Forelimb muscle (tissue), 1 donor: Measurements from ENCODE around the gene ZHX3. TPM values are rescaled to one million over a fixed set of nuclear protein-coding genes. Genes with fewer than 3 reads are reported as not detected.

Experiments
- DNase-seq: peaks from one replicate; pipeline ENCODE4 v3.0.0-alpha.2; 2013; ENCODE audit warnings: low read depth
- polyA plus RNA-seq: library from polyadenylated mRNA; unstranded; fragments of 120-200 nt; gene quantifications from one replicate; pipeline ENCODE4 v1.2.1, GENCODE V29; 2013; ENCODE audit not compliant: insufficient read length

The ZHX3 gene
- polyA plus RNA-seq, 1 donor: 8.3 TPM

DNA sequence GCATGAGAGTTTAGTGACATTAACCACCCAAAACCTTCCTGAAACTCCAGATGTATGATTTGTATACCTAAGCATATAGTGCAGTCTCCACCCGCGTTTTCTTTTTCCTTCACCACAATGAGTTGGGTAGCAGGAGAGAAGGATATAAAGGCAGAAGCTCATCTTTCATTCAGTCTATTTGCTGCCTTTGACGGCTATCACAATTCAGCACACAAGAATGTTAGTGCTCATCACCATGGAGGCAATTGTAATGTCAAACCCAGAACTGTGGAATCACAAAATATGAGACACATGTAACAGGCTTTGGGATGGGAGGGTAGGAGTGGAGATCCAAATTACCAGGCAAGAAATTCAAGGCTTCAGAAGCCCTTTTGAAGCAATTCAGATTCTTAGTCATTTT lies 17.6 kb downstream of the ZHX3 start:
- no peak for DNase-seq

DNA sequence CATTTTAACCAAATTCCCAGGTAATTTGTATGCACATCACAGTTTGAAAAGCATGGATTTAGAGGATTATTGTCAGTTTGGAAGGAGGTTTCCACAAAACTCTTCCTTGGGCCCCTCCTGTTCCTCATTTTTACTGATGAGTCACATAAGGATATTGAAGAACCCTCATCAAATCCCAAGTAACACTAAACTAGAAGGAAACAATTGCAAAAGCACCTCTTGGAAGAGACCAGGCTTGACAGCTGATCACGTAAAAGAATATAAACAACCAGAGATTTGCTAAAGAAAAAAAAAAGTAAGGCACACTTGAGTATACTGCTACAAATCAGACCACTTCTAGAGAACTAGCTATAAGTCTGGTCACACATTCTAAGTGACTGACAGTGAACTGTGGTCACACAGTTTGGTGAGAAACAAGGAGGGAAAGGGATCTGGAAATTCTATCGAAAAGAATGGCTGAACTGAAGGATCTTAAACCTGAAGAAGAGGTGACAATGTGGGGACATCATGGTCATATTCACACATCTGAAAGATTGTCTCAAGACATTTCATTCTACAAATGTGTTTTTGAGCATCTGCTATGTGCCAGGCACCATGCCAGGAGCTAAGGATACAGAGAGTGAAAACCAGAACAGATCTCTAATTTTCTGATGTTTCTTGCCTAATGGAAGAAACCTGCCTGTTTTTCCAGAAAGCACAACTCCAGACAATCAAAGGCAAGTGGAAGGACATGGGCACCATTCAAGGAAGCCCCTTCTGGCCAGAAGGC lies 24.1 kb downstream of the ZHX3 start:
- no peak for DNase-seq

DNA sequence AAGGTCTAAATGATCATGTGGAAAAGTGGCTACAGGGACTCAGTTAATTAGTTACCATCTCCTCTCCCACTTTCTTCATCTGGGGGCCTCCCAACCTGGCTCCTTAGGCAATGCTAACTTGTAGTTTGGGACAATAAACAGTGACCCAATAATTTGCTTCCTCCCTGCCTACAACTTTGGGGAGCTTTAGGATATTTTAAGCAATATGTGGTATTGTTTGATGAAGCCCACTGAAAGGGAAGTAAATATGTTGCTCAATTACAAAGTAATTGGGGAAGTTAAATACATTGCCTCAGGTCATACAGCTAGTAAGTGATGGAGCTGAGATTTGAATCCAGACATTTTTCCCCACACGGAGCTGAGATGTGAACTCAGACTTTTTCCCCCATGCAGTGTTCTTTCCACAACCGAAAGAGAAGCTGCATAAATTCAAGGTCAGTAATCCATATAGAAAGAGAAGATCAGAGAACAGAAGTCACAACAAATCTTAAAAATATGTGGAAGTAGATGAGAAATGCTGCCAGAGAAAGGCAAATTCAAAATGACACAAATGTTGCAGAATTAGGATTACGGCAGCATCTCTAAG lies 26.6 kb downstream of the ZHX3 start:
- no peak for DNase-seq

DNA sequence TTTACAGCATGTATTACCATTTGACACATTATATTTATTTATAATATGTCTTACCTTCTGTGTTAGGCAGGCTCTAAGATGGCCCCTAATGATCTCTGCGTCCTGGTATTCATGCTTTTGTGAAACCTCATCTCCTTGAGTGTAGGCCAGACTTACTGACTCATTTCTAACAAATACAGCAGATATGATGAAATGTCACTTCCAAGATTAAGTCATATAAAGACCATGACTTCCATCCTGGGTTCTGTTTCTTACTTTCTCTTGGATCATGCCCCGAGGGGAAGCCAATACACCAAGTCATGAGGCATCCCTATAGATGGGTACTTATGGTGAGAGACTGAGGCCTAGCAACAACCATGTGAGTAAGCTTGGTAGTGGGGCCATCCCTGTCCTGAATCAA lies 30.2 kb downstream of the ZHX3 start:
- no peak for DNase-seq

DNA sequence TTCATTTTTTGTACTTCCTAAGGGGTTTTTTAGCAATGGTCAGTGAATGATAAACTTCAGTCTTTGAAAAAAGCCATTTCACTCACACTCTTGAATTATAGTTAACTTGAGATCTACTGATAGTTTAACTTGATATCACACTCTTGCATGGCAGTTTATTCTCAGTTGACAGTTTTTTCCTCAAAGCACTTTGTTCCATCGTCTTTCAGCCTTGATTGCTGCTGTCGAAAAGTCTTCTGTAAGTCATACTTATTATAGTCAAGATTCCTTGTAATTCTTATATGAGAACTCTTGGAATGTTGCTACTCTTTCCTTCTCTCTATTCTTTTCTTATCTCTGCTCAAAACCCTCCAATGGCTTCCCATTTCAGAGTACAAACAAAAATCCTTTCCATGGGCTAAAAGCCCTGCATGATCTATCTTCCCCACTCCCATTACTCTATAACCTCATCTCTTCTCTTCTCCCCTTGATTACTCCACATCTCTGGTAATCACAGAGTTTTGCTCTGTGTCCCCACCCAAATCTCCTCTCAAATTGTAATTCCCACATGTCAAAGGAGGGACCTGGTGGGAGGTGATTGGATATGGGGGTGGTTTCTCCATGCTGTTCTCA lies 31.2 kb downstream of the ZHX3 start:
- no peak for DNase-seq

DNA sequence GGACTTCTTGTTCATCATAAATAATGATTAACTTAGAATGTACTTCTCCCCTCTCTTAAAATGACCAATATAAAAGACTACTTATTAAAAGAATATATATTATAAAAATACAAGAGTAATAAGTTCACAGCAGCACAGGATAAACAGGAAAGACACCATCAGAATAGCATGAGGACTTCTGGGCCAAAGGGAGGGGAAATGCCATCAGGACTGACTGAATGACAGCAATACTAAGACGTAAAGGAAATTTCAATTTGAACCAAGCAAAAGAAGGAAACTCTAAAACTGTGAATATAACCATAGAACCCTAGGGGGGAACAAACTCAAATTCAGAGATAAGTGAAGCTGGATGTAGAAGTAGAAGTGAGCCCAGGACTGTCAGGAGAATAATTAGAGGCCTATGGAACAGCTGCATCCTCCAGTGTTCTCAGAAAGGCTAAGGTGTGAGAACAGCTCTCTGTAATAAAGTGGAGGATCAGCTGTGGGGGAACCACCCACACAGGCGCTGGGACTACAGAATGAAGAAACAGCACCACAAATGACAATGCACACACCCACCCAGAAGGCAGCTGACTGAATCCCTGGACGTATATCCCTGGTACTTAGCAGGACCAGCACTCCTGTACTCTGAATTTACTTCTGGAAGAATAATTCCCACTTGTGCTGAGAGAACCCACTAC lies 37.8 kb downstream of the ZHX3 start:
- no peak for DNase-seq

DNA sequence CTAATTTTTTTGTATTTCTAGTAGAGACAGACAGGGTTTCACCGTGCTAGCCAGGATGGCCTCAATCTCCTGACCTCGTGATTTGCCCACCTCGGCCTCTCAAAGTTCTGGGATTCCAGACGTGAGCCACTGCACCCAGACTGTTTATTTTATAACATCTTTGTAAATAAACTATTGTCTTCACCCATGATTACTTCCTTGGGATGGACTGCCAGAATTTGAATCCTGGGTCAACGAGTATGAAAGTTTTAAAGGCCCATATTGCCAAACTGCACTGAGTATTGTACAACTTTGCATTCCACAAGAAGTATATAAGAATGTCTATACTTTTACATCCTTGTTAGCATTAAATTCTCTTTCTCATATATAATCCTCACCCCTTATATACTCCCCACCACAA lies 38.6 kb downstream of the ZHX3 start:
- no peak for DNase-seq

DNA sequence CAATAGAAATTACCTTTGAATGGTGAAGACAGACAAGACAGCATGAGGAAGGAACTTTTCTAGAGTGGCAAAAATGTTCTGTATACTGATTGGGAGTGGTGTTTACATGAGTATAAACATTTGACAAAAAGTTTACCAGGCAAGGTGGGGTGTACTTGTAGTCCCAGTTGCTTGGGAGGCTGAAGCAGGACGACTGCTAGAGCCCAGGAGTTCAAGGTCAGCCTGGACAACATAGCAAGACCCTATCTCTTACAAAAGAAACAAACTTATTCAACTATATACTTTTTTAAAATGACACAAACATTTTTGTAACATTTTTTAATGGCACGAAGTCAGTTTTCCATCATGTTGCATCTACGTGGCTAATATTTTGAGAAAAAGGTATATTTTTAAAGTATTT lies 40.5 kb downstream of the ZHX3 start:
- DNase-seq: no peak

DNA sequence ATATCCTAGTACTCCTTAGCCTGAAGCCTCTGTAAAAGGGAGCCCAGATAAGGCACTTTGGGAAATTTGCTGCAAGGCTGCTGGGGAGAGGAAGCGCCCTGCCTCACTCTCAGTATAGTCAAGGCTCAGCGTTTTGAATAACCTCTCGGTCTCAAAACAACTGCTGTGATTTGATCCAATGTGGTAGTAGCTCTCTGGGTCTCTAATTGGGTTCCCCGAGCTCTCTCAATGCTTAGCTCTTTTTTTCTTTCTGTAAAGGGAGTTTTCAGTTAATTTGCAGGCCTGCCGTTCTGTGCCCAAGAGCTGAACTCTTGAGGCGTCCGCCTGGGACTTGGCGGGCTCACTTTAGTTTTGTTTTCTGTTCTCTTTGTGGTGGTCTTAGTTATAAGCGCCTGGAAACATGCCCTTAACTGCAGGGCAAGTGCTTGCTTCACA lies 41.2 kb downstream of the ZHX3 start:
- DNase-seq: no peak

DNA sequence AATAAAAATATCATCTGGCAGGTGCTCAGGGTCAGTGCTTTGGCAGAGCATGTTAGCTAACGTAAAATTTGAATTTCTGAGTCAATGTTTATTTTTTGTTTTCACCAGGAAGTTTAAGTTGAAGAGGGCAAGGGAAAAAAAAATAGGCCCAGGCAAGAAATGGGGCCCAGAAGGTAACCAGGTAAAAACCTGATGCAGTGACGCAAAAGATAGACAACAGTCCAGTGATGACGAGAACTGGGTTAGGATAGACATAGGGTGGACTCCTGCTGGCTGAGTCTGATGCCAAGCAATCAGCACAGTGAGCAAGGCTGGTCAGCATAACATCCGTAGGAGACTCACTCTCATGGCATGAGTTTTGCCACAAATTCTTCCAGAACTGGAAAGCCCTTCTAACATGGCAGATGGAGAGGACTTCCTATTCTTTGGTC lies 42.2 kb downstream of the ZHX3 start:
- no peak for DNase-seq

DNA sequence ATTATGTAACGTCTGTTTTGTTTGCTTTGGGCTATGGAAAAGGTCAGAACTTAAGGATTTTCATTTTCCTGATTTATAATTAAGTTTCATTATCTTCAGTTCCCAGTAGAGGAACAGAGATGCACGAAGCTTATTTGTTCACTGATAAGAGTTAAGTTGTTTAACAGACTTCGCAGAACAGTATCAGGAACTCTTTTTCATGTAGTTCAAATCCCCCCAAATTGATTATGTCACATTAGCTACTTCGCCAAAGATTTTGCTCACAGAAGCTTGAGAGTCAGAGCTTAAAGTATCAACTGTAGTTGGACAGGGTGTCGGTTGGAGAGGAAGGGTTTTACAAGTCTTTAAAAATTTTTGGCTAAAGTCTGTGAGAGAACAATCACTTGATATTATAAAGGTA lies 43.4 kb downstream of the ZHX3 start:
- no peak for DNase-seq

DNA sequence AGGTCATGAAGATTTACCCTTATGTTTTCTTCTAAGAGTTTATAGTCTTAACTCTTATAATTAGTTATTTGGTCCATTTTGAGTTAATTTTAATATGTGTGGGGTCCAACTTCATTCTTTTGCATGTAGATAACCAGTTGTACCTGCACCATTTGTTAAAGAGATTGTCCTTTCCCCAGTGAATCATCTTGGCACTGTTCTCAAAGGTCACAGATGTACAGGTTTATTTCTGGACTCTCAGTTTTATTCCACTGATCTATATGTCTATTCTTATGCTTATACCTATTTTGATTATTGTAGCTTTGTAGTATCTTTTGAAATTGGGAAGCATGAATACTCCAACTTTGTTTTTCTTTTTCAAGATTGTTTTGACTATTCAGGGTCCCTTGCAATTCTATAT lies 44.1 kb downstream of the ZHX3 start:
- no peak for DNase-seq

DNA sequence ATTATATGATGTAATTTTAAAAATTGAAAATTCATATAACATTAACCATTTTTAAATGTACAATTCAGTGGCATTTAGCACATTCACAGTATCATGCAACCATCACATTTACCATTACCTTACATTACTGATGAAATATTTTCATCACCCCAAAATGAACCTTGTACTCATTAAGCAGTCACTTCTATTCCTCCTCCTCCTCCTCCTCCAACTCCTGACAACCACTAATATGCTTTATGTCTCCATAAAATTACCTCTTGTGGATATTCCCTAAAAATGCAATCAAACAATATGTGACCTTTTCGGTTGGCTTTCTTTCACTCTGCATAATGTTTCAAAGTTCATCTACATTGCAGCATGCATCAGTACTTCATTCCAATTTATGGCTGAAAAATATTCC lies 45.2 kb downstream of the ZHX3 start:
- no peak for DNase-seq

DNA sequence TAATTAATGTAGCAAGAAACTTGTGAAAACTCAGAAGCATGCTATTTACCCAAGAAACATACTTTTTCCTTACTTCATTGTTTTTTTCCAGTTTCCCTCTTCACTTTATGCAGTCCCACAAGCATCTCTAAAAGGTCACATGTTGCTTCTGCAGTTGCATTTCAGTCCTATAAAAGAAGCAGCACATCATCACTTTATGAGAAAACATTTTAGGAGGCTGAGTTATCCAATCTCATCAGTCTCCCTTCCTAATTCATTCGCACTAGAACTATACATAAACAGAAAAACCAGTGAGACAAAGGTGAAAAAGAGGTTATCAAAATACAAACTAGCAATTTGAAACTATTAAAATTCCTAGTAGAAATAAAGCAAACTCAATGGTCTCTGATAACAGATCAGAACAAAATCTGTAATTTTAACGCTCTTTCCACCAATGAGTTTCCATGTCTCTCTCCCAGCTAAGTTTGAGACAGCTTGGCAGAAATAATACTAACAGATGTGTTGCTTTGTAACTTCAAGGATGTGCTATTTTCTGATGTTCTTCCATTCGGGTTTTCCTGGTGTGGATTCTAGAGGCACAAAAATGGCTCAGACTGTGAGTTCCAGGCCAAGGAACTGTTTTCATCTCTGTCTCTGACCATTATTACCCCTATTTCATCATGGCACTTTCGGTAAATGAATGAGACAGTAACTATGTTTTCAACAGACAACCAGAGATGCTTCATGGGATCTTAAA lies 48.4 kb downstream of the ZHX3 start:
- DNase-seq: no peak

DNA sequence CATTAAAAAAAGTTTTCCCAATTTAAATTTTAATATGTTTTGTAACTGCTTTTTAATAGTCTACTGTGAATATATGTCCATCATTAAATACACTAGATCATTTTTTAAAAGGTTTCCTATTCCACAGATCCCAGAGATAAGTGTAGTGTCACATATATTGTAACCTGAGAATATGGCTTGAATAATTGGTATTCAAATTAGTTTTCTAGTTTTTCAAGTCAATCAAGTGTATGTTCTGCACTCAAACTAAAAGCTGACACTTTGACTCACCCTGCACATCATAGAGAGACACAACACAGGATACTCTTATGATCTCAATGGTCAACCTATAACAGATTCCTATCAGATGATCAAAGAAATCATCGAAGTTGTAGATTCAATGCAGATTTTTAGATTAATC lies 49.1 kb downstream of the ZHX3 start:
- no peak for DNase-seq

DNA sequence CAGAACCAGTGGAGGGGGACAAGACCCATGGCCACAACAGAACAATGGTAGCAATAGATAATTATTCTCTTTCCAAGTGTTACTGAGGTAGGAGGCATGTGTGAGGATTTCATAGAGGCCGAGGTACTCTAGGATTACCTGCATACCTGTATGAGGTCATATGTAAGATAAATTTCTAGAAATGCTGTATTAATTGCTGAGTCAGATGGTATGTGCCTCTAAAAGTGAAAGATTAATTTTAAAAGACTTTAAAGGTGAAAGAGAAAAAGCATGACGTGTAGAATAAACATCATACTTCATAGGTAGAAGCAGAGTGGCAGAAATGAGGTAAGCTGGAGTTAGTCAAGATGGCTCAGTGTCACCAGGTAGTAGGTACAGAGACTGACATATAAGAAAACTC lies 51.6 kb downstream of the ZHX3 start:
- DNase-seq: no peak

DNA sequence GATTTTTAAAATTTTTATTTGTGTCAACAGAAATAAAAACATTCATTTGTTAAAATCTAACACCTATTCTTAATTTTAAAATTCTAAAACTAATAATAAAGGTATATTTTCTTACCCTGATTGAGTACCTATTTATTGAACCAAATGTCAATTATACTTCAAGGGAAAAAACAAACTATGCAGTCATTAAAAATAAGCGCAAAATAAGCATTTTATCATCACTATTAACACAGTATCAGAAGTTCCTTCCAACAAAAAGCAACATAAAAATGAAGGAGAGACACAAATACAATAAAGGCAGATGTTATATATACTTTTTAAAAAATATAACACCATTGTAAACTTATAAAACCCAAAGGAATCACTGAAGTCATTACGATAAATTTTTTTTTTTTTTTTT lies 52.7 kb downstream of the ZHX3 start:
- DNase-seq: no peak

DNA sequence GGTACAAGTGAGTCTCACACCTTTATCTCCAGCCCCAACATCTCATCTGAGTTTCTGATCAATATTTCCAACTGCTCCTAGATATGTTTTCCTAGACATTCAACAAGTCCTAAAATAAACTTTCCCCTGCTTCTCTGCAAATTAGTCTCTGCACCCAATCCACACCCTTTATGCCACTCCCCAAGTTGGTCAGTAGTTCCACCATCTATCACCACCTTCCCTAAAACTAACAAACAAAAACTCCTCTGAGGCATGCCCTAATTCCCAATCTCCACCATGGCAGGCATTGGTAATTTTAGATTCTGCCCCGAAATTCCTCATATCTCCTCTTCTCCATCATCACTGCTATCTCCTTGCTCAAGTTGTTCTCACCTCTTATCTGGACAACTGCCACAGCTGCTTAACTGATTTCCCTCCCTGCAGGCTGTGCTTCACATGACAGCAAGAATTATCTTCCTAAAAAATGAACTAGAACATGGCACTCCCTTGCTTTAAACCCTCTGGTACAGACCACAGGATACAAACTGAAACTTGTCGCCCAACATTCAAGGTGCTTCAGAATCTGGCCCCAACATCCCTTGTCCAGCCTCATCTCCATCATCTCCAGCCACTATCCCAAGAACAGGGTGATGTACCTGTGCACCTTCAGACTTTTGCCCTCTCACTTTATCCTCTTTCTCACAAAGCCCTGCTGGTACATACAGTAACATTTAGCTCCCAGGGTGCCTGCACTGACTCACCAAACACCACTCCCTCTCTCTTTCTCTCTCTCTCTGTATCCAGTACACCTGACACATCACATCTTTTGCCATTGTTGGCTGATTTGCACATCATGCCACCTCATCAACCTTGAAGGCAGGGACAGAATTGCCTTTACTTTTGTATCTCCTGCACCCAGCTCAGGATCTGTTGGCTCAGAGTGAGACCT lies 55.5 kb downstream of the ZHX3 start:
- DNase-seq: no peak

DNA sequence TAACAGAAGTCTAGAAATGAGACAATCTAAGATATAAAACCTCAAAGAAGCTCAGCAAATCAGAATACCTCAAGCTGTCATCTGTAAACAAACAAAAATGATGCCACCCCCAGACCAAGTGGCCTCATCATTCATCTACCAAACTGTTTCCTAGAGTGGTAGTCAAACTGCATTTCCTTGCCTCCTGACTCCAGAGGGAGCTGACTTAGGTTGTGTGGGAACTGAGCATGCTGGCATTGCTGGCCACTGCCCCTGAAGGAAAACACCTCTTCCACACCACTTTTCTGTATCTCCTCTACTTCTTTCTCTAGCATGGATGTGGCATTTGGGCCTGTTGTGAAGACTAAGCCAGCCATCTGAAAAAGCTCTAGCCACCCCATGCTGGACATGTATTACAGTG lies 56.3 kb downstream of the ZHX3 start:
- DNase-seq: no peak

DNA sequence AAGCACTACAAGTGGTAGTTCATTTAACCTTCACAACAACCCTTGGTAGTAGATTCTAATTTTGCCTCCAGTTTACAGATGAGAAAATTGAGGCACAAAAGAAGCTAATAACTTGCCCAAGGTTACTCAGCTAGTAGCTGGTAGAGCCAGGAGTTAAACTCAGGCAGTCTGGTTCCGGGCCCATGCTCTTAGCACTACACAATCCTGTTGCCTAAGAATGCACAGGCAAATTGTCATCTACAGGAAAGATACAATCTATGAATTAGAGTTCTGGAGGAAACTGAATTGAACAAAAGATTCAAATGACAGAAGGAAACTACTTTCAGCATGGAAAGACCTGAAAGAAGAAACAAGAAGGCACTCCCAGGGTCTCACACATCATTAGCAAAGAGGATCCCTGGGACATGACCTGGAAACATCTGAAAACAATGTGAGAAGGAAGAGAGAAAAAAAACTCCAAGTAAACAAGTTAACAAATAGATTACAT lies 56.8 kb downstream of the ZHX3 start:
- no peak for DNase-seq

DNA sequence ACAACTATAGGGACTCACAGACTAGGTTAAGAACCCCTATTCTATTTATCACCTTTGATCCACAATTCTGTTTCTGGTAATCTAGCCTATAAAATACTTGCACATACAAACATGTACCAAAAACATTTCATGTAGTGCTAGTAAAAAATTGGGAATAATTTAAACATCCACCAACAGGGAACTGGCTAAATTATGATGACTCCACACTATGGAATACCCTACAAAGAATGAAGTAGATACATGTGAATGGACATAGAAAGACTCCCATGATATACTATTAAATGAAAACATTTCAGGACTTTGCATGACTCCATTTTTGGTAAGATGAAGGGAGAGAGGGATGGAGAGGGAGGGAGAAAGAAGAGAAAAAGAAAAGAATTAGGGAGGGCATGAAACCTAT lies 58.2 kb downstream of the ZHX3 start:
- DNase-seq: no peak
